SK-N-SH treated with all-trans-retinoic acid at 6 μM for 48 hours (cell line): ENCODE measurements around the gene FCHO2.

ENCODE experiments used
- ATAC-seq: fragments of 200-7000 bp; cut with Tn5 transposase; 3 replicates; pipeline ENCODE4 v1.9.1; 2020; ENCODE audit warnings: mild to moderate bottlenecking, moderate library complexity
- BACH2 ChIP-seq: fragments of 250-450 bp; sonication (Bioruptor Pico); IDR thresholded peaks from 2 replicates; pipeline ENCODE4 v1.9.0; 2021; ENCODE audit warnings: mild to moderate bottlenecking, borderline replicate concordance
- CSDC2 ChIP-seq: fragments of 250-450 bp; sonication (Bioruptor Pico); IDR thresholded peaks from 2 replicates; pipeline ENCODE4 v1.5.0; 2020; ENCODE audit warnings: mild to moderate bottlenecking, moderate library complexity
- ESRRG ChIP-seq: fragments of 250-450 bp; sonication (Bioruptor Pico); IDR thresholded peaks from 2 replicates; pipeline ENCODE4 v1.6.1; 2021; ENCODE audit warnings: mild to moderate bottlenecking
- GLIS3 ChIP-seq: fragments of 250-450 bp; sonication (Bioruptor Pico); IDR thresholded peaks from 2 replicates; pipeline ENCODE4 v1.5.0; 2020; ENCODE audit warnings: mild to moderate bottlenecking, moderate library complexity
- ISL1 ChIP-seq: fragments of 250-450 bp; sonication (Bioruptor Pico); IDR thresholded peaks from 2 replicates; pipeline ENCODE4 v2.1.2; 2022; ENCODE audit warnings: mild to moderate bottlenecking, moderate library complexity
- OSR1 ChIP-seq: fragments of 250-450 bp; sonication (Bioruptor Pico); IDR thresholded peaks from 2 replicates; pipeline ENCODE4 v1.8.0; 2022; ENCODE audit warnings: moderate library complexity, mild to moderate bottlenecking, inconsistent platforms
- PPARA ChIP-seq: fragments of 250-450 bp; sonication (Bioruptor Pico); IDR thresholded peaks from 2 replicates; pipeline ENCODE4 v1.5.0; 2020; ENCODE audit warnings: mild to moderate bottlenecking, borderline replicate concordance
- RARB ChIP-seq: fragments of 250-450 bp; sonication (Bioruptor Pico); IDR thresholded peaks from 2 replicates; pipeline ENCODE4 v1.8.0; 2021; ENCODE audit warnings: mild to moderate bottlenecking, moderate library complexity
- SNAI2 ChIP-seq: fragments of 250-450 bp; sonication (Bioruptor Pico); IDR thresholded peaks from 2 replicates; pipeline ENCODE4 v1.5.0; 2020; ENCODE audit warnings: mild to moderate bottlenecking, moderate library complexity
- TCF4 ChIP-seq: fragments of 250-450 bp; sonication (Bioruptor Pico); IDR thresholded peaks from 2 replicates; pipeline ENCODE4 v1.8.0; 2021; ENCODE audit warnings: mild to moderate bottlenecking, moderate library complexity, borderline replicate concordance
- TOX ChIP-seq: fragments of 250-450 bp; sonication (Bioruptor Pico); IDR thresholded peaks from 2 replicates; pipeline ENCODE4 v1.8.0; 2021; ENCODE audit warnings: mild to moderate bottlenecking, moderate library complexity, borderline replicate concordance
- ZC3H10 ChIP-seq: fragments of 250-450 bp; sonication (Bioruptor Pico); IDR thresholded peaks from 2 replicates; pipeline ENCODE4 v1.5.1; 2021; ENCODE audit warnings: mild to moderate bottlenecking, moderate library complexity
- ZFP3 ChIP-seq: fragments of 250-450 bp; sonication (Bioruptor Pico); IDR thresholded peaks from 2 replicates; pipeline ENCODE4 v1.5.0; 2020; ENCODE audit warnings: mild to moderate bottlenecking, moderate library complexity
- ZNF565 ChIP-seq: fragments of 450-650 bp; formaldehyde crosslinking; conservative IDR thresholded peaks from 2 replicates; pipeline ENCODE4 v1.5.0; 2020; ENCODE audit warnings: low read depth, mild to moderate bottlenecking, moderate library complexity
- ZNF70 ChIP-seq: fragments of 450-650 bp; formaldehyde crosslinking; IDR thresholded peaks from 2 replicates; pipeline ENCODE4 v1.5.0; 2020; ENCODE audit warnings: mild to moderate bottlenecking, moderate library complexity
- ZNF8 ChIP-seq: fragments of 450-650 bp; formaldehyde crosslinking; IDR thresholded peaks from 2 replicates; pipeline ENCODE4 v1.5.0; 2020; ENCODE audit warnings: mild to moderate bottlenecking, moderate library complexity
- TF ChIP-seq, protein P1 (sequence below): fragments of 250-450 bp; sonication (Bioruptor Pico); IDR thresholded peaks from 2 replicates; pipeline ENCODE4 v1.5.1; 2021; ENCODE audit warnings: mild to moderate bottlenecking, moderate library complexity
- TF ChIP-seq, protein P2 (sequence below): fragments of 250-450 bp; sonication (Bioruptor Pico); IDR thresholded peaks from 2 replicates; pipeline ENCODE4 v1.8.0; 2020; ENCODE audit warnings: mild to moderate bottlenecking, moderate library complexity, borderline replicate concordance
- TF ChIP-seq, protein P3 (sequence below): fragments of 250-450 bp; sonication (Bioruptor Pico); IDR thresholded peaks from 2 replicates; pipeline ENCODE4 v1.5.1; 2020; ENCODE audit warnings: low read depth, mild to moderate bottlenecking, moderate library complexity
- TF ChIP-seq, protein P4 (sequence below): fragments of 250-450 bp; sonication (Bioruptor Pico); IDR thresholded peaks from 2 replicates; pipeline ENCODE4 v1.5.0; 2020; ENCODE audit warnings: mild to moderate bottlenecking, moderate library complexity

The FCHO2 gene

DNA sequence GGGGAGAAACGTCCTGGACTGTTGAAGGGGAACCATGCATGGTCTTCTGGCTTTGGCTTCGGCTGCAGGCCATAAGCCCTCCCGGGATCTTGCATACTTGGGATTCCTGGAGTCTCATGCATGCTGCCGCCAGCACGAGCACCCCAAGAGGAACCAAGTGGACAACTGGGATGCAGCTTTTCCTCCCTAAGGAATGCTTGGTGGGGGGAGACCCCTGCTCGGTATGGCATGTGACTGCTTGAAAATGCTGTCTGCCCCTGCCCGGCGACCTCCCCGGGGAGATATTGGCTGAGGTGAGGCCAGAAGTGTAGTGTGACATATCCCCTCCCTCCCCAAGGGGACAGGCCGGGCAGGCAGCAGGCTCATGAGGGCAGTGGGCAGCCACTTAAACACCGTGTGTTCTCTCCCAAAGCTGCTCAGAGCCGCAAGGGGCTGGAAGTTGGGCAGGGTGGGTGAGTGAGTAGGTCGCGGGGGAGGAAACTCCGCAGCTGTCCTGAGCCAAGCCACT is 180.3 kb downstream of the FCHO2 start (continued):
- TF ChIP-seq, protein P1, sequence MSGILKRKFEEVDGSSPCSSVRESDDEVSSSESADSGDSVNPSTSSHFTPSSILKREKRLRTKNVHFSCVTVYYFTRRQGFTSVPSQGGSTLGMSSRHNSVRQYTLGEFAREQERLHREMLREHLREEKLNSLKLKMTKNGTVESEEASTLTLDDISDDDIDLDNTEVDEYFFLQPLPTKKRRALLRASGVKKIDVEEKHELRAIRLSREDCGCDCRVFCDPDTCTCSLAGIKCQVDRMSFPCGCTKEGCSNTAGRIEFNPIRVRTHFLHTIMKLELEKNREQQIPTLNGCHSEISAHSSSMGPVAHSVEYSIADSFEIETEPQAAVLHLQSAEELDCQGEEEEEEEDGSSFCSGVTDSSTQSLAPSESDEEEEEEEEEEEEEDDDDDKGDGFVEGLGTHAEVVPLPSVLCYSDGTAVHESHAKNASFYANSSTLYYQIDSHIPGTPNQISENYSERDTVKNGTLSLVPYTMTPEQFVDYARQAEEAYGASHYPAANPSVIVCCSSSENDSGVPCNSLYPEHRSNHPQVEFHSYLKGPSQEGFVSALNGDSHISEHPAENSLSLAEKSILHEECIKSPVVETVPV (CRISPR knock-in tag) = no peak

DNA sequence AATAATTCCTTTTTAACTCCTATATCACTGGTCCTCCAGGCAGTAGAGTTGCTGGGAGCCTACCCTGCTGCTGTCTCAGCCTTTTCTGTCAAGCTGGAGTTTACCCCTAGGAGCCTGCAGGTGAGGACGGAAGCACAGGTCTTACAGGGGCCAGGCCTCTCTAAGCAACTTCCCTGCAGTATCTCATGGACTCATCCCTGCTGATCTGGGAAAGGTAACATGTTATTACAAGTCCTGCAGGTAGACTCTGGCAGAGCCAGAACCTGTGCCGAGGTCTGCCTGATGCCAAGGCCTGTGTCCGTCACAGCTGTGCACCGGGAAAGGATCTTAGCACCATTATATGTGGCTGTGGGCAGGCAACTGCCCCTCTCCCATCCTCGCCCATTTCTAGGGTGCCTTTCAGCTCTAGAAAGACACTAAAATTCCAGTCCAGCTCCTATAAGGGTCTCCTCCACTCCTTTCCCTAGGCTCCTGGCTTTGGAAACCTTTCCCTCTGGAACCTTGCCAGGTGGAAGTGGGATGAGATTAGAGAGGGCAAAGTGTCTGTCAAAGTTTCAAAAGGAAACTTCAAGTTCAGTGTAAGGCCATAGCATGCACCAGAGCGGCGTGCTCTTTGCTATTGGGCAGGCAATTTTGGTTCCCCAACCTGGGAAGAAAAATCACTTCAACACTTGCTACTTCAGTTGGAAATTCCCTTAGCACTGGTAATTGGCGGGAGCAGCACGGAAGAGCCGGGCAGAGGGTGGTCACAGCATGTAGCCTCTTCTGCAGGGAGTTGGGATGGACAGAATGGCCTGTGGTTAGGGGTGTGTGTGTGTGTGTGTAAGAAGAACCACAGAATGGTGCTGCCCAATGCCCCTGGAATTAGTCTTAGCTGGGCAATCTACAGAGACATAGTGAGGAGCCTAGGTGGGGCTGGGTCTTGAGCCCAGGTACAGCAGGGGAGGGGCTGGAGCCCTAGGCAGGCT is 182.0 kb downstream of the FCHO2 start:
- no peak for ATAC-seq
- TF ChIP-seq ZFP3 (no peak), CSDC2 (CRISPR knock-in tag) (no peak), SNAI2 (CRISPR knock-in tag) (no peak), GLIS3 (CRISPR knock-in tag) (no peak), BACH2 (CRISPR knock-in tag) (no peak), RARB (CRISPR knock-in tag) (no peak), OSR1 (CRISPR knock-in tag) (no peak)

GRCh38 chr5:73139485-73139884 is 183.6 kb downstream of the FCHO2 start:
- ATAC-seq = no peak
- TF ChIP-seq TCF4 (no peak), ESRRG (CRISPR knock-in tag) (no peak), ISL1 (no peak), ZNF565 (CRISPR knock-in tag) (no peak), TOX (CRISPR knock-in tag) (no peak), CSDC2 (CRISPR knock-in tag) (no peak), ZC3H10 (no peak), ZFP3 (no peak), RARB (CRISPR knock-in tag) (no peak), GLIS3 (CRISPR knock-in tag) (no peak), BACH2 (CRISPR knock-in tag) (no peak), ZNF8 (CRISPR knock-in tag) (no peak), SNAI2 (CRISPR knock-in tag) (no peak), PPARA (CRISPR knock-in tag) (no peak), OSR1 (CRISPR knock-in tag) (no peak), ZNF70 (no peak)
- TF ChIP-seq, protein P1 (CRISPR knock-in tag) = no peak
- TF ChIP-seq, protein P2, sequence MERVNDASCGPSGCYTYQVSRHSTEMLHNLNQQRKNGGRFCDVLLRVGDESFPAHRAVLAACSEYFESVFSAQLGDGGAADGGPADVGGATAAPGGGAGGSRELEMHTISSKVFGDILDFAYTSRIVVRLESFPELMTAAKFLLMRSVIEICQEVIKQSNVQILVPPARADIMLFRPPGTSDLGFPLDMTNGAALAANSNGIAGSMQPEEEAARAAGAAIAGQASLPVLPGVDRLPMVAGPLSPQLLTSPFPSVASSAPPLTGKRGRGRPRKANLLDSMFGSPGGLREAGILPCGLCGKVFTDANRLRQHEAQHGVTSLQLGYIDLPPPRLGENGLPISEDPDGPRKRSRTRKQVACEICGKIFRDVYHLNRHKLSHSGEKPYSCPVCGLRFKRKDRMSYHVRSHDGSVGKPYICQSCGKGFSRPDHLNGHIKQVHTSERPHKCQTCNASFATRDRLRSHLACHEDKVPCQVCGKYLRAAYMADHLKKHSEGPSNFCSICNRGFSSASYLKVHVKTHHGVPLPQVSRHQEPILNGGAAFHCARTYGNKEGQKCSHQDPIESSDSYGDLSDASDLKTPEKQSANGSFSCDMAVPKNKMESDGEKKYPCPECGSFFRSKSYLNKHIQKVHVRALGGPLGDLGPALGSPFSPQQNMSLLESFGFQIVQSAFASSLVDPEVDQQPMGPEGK (CRISPR knock-in tag) = no peak
- TF ChIP-seq, protein P3, sequence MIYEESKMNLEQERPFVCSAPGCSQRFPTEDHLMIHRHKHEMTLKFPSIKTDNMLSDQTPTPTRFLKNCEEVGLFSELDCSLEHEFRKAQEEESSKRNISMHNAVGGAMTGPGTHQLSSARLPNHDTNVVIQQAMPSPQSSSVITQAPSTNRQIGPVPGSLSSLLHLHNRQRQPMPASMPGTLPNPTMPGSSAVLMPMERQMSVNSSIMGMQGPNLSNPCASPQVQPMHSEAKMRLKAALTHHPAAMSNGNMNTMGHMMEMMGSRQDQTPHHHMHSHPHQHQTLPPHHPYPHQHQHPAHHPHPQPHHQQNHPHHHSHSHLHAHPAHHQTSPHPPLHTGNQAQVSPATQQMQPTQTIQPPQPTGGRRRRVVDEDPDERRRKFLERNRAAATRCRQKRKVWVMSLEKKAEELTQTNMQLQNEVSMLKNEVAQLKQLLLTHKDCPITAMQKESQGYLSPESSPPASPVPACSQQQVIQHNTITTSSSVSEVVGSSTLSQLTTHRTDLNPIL (CRISPR knock-in tag) = no peak
- TF ChIP-seq, protein P4, sequence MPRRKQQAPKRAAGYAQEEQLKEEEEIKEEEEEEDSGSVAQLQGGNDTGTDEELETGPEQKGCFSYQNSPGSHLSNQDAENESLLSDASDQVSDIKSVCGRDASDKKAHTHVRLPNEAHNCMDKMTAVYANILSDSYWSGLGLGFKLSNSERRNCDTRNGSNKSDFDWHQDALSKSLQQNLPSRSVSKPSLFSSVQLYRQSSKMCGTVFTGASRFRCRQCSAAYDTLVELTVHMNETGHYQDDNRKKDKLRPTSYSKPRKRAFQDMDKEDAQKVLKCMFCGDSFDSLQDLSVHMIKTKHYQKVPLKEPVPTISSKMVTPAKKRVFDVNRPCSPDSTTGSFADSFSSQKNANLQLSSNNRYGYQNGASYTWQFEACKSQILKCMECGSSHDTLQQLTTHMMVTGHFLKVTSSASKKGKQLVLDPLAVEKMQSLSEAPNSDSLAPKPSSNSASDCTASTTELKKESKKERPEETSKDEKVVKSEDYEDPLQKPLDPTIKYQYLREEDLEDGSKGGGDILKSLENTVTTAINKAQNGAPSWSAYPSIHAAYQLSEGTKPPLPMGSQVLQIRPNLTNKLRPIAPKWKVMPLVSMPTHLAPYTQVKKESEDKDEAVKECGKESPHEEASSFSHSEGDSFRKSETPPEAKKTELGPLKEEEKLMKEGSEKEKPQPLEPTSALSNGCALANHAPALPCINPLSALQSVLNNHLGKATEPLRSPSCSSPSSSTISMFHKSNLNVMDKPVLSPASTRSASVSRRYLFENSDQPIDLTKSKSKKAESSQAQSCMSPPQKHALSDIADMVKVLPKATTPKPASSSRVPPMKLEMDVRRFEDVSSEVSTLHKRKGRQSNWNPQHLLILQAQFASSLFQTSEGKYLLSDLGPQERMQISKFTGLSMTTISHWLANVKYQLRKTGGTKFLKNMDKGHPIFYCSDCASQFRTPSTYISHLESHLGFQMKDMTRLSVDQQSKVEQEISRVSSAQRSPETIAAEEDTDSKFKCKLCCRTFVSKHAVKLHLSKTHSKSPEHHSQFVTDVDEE (CRISPR knock-in tag) = no peak
